GM11168 (cell line): ENCODE data around the gene SPG11.
"Not testable (repeated sequence)": the region's sequence is repeated elsewhere in the genome, so short reads cannot be mapped to it uniquely, and the experiment has no call there.

ENCODE experiments used
- in situ Hi-C: fragments of 300-500 bp; cut with MboI; formaldehyde crosslinking; loops from one replicate; pipeline ENCODE4 v1.12.0; 2022; ENCODE audit warnings: low sequenced_read_pairs; ENCODE audit not compliant: unreplicated experiment

SPG11 gene

GRCh38 chr15:44570361-44570760, 93.1 kb downstream of the SPG11 start:
- in situ Hi-C loops = no loop called here

- in situ Hi-C loops = no loop called here
Measured at GRCh38 chr15:44569316-44569715, 94.1 kb downstream of the SPG11 start.

- in situ Hi-C loops = no loop called here
Measured at GRCh38 chr15:44568338-44568737, 95.1 kb downstream of the SPG11 start.

GRCh38 chr15:44566155-44566540, 97.3 kb downstream of the SPG11 start:
- in situ Hi-C loops = no loop called here

- in situ Hi-C loops = no loop called here
Measured at GRCh38 chr15:44565387-44566154, 97.9 kb downstream of the SPG11 start.

GRCh38 chr15:44560926-44561325, 102.5 kb downstream of the SPG11 start:
- in situ Hi-C loops = not testable (repeated sequence)

GRCh38 chr15:44554934-44555723, 108.3 kb downstream of the SPG11 start:
- in situ Hi-C loops = no loop called here

GRCh38 chr15:44550734-44551133, 112.7 kb downstream of the SPG11 start:
- in situ Hi-C loops = no loop called here

GRCh38 chr15:44550256-44550655, 113.2 kb downstream of the SPG11 start:
- in situ Hi-C loops = no loop called here

GRCh38 chr15:44549152-44549551, 114.3 kb downstream of the SPG11 start:
- in situ Hi-C loops = not testable (repeated sequence)

GRCh38 chr15:44545913-44546802, 117.3 kb downstream of the SPG11 start:
- in situ Hi-C loops = no loop called here

GRCh38 chr15:44544745-44545144, 118.7 kb downstream of the SPG11 start:
- in situ Hi-C loops = not testable (repeated sequence)

- in situ Hi-C loops = no loop called here
Measured at GRCh38 chr15:44542596-44542995, 120.9 kb downstream of the SPG11 start.

- in situ Hi-C loops = no loop called here
Measured at GRCh38 chr15:44541282-44541958, 122.0 kb downstream of the SPG11 start.

- in situ Hi-C loops = no loop called here
Measured at GRCh38 chr15:44537735-44538240, 125.7 kb downstream of the SPG11 start.

- in situ Hi-C loops = no loop called here
Measured at GRCh38 chr15:44536962-44537734, 126.3 kb downstream of the SPG11 start, which contains the start of gene EIF3J. EIF3J (plus strand) TSS chr15:44537147; CDS start chr15:44537195, 48 bp downstream.

- in situ Hi-C loops = no loop called here
Measured at GRCh38 chr15:44536302-44536961, 127.0 kb downstream of the SPG11 start.

- in situ Hi-C loops = no loop called here
Measured at GRCh38 chr15:44535523-44536301, 127.8 kb downstream of the SPG11 start.
